HG03521 (cell line): ENCODE data around the gene OR52E4.

Experiments used
- ATAC-seq: cut with Tn5 transposase; IDR thresholded peaks from one replicate; pipeline ENCODE4 v1.9.1; 2021; ENCODE audit warnings: mild to moderate bottlenecking, moderate library complexity; ENCODE audit not compliant: unreplicated experiment

OR52E4 gene

GRCh38 chr11:5880329-5880728 is at the start of gene OR52E4:
OR52E4 (plus strand) TSS chr11:5880629; CDS start chr11:5884293, 3,664 bp downstream.
- no peak for ATAC-seq

DNA sequence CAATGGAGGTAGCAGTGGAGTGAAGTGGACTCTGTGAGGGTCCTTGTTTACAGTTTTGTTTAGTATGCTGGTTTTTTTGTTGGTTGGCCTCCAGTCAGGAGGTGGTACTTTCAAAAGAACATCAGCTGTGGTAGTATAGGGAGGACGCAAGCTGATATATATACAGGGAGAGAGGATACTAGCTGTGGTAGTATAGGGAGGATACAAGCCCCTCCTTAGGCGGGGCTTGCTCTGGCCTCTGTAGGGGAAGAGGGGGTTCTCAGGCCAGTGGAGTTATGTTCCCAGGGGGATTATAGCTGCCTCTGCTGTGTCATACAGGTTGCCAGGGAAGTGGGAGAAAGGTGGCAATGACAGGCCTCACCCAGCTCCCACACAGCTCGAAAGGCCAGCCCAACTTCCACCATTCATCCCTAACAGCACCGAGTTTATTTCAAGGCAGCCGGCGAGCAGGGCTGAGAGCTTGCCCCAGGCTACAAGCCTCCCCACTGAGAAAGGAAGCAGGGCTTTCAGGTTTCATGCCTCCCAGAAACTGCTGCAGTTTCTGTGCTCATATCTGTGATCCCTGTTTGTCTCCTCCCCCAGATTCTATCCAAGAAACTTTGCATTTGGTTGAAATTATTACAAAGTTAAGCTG is 49.1 kb upstream of the OR52E4 start:
- ATAC-seq, result no peak

DNA sequence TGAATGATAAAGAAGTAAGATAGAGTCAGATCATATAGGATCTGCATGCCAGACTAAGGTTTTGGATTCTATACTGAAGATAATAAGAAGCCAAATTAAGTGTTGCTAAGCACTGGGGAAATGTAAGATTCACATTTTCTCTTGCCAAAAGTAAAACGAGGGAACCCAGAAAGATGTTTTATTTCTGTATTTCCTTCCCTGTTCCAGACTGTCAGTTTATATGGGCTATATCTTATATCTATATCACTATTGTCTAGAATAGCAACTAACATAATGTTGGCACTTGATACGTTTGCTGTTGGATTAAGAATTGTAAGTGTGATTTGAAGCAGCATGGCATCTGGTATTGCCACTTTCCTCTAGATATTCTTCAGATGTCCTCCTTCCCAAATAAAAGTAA is 47.0 kb upstream of the OR52E4 start:
- ATAC-seq, result no peak

- no peak for ATAC-seq
Observed at GRCh38 chr11:5837695-5838094, 42.7 kb upstream of the OR52E4 start.

DNA sequence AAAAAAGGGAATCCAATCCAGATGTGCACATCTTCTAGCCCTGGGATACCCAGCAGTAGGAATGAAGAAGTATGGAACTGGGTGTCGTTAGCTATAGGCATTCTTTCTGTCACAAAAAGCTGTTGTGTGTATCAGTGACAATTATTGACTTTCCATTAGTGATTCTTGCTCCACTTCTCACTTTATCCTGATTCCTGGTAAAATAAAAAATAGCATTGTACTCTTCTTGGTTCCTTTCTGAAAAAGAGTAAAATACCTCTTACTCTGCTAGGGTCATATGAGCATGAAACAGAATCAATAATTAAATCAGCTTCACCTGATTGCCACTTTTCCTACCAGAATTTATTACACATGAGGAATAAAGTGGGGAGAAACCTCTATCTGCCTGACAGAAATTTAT is 38.6 kb upstream of the OR52E4 start, which contains the start of gene OR52E6:
TSS of gene OR52E6 (minus strand) at position 101 of the 400 bp plus-strand sequence. CDS start at position 101, 0 bp downstream.
- ATAC-seq, result no peak

GRCh38 chr11:5846701-5847100 is 33.7 kb upstream of the OR52E4 start:
- no peak for ATAC-seq

DNA sequence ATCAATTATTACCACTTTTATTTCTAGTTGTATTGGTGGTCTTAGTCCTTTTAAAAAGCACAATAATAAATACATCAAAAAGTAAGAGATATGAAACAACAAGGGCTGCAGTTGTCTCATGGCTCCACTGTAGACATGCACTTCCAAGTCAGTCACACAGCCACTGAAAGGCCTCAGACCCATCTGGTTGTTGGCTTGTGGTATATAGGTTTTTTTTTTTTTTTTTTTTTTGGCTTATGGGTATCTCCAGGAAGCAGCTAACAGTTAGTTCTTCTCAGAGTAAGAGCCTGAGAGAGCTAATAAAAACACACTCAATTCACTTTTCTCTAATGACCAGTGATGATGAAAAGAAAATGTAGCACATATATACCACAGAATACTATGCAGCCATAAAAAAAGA is 32.7 kb upstream of the OR52E4 start:
- no peak for ATAC-seq

DNA sequence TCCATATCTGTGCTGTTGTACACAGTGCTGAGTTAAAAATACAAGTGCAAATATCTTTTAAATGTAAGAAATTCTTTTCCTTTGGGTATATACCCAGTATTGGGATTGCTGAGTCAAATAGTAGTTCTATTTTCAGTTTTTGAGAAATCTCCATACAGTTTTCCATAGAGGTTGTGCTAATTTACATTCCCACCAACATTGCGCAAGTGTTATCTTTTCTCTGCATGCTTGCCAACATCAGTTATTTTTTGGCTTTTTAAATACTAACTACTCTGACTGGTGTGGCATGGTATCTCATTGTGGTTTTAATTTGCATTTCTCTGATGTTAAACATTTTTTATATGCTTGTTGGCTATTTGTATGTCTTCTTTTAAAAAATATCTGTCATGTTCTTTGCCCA is 29.4 kb upstream of the OR52E4 start:
- no peak for ATAC-seq

DNA sequence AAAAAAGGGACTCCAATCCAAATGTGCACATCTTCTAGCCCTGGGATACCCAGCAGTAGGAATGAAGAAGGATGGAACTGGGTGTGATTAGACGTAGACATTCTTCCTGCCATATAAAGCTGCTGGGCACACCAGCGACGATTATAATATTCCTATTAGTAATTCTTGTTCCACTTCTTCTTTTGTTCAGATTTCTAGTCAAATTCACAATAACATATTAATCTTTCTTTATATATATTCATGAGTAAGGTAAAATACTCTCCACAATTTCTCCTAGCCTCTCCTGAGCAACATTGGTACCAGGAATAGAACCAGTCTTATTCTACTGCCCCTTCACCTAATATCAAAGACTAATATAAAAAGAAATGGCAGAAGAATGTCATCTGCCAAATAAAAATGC is 22.8 kb upstream of the OR52E4 start, which contains the start of gene OR52E8:
TSS of gene OR52E8 (minus strand) at position 101 of the 400 bp plus-strand sequence. CDS start at position 101, 0 bp downstream.
- ATAC-seq, result no peak

- no peak for ATAC-seq
Observed at GRCh38 chr11:5865826-5866225, 14.6 kb upstream of the OR52E4 start.

DNA sequence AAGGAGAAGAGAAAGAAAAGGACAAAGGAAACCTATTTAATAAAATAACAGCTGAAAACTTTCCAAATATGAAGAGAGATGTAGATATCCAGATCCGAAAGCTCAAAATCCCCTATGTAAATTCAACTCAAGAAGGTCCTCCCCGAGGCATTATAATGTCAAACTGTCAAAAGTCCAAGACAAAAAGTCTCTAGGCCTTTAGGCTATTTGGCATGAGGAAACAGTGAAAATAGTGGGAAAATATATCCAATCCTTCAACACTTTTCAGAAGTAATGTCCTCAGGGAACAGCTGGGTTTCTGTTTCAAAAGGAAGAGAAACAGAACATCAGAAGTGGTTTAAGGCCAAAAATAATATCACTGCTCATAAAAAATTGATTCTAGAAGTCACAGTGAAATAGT is 1.9 kb upstream of the OR52E4 start:
- ATAC-seq, result no peak

GRCh38 chr11:5881756-5882155 is 1.3 kb downstream of the OR52E4 start:
- ATAC-seq, result no peak

DNA sequence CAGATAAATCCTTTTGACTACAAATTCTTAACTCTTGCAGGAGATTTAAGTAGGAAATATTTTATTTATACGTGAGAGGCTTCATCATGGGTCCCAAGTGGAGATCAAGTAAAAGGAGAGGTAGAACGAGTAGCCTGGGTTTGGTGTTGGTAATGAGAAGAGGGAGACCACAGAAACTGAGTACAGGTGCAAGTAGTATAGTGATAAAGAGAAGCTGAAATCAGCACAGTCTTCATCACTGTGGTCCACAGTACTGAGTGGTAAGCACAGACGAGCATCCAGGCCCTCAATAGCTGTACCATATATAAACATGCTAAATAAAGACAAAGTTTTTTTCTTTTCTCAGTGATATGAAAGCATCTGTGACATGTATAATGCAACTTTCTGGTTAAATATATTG is 6.7 kb downstream of the OR52E4 start:
- ATAC-seq, result no peak

- no peak for ATAC-seq
Observed at GRCh38 chr11:5887661-5888060, 7.2 kb downstream of the OR52E4 start.

DNA sequence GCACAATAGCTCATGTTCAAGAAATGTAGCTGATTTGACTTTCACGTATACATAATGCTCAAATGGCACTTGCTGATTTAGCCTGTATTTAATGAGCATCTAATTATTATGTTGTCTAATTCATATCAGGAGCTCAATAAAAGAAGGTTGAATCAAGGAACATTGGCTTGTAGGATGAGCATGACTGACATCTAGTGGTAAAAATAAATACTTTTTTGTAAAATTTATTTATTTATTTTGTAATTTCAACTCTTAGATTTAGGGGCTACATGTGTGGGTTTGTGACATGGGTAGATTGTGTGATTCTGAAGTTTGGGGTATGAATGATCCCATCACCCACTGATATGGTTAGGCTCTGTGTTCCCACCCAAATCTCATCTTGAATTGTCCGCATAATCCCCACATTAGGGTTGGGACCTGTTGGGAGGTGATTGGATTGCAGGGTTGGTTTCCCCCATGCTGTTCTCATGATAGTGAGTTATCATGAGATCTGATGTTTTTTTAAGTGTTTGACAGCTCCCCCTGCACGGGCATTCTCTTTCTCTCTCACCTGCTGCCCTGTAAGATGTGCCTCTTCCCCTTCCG is 10.9 kb downstream of the OR52E4 start:
- no peak for ATAC-seq

GRCh38 chr11:5892908-5893307 is 12.5 kb downstream of the OR52E4 start, which contains the start of gene OR52E5:
OR52E5 (plus strand) TSS chr11:5893208; CDS start chr11:5900777, 7,569 bp downstream.
- no peak for ATAC-seq

- no peak for ATAC-seq
Observed at GRCh38 chr11:5899534-5899933, 19.1 kb downstream of the OR52E4 start.

DNA sequence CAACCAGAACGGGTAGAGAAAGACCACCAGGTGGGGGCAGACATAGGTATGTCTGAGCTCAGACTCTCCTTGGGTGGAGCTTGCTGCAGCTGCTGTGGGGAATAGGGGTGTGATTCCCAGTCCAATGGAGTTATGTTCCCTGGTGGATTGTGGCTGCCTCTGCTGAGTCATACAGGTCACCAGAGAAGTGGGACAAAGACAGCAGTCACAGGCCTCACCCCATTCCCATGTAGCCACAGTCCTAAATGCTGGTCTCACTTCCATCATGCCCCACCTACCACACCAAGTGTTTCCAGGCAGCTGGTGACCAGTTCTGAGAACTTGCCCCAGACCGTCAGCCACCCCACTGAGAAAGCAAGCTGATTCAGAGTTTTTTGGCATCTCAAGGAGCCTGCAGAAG is 30.1 kb downstream of the OR52E4 start:
- ATAC-seq, result no peak

DNA sequence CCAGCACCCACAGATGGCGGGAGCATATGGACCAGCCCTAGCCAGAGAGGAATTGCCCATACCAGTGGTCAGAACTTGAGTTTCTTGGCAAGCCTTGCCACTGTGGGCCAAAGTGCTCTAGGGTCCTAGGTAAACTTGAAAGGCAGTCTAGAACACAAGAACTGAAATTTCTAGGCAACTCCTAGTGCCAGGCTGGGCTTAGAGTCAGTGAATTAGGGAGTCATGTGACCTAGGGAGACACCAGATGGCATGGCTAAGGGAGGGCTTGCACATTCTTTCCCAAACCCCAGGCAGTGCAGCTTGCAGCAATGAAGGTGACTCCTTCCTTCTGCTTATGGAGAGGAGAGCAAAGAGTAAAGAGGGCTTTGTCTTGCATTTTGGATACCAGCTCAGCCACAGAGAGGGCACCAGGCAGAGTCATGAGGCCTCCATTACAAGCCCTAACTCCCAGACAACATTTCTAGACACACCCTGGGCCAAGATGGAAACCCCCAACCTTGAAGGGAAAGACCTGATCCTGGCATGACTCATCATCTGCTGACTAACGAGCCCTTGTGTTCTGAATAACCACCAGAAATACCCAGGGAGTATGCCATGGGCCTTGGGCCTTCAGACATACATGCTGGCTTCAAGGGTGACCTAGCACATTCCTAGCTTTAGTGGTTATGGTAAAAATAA is 42.5 kb downstream of the OR52E4 start:
- ATAC-seq, result peak; percentile 48

GRCh38 chr11:5923427-5923776 is 43.0 kb downstream of the OR52E4 start:
- ATAC-seq, result no peak

GRCh38 chr11:5923794-5924193 is 43.4 kb downstream of the OR52E4 start:
- no peak for ATAC-seq

DNA sequence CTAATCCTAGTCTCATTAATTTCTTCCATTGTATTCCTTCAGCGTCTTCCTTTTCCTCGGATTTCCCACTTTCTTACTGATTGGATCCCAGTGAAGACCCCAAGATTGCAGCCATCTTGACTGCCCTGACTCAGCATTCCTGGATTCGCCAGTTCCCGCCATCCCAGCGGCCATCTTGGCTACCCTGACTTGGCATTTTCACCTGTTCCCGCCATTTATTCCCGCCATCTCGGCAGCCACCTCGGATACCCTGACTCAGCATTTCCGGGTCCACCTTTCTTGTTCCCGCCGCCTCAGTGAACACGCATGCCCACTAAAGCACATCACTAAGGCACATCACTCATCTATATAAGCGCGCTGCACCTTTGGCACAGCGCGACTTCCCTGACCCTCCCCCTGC is 47.8 kb downstream of the OR52E4 start:
- ATAC-seq, result no peak
